ENCODE results near the gene SS18L1.

SS18L1 gene

GRCh38 chr20:62212299-62212698 is 68.7 kb downstream of the SS18L1 start:
- DNase-seq (ENCODE audit: low read depth in 3 of 3): no peak

GRCh38 chr20:62214067-62214466 is 70.5 kb downstream of the SS18L1 start:
- no peak for DNase-seq (ENCODE audit: low read depth in 3 of 3)

- DNase-seq (ENCODE audit: low read depth in 3 of 3): no peak
These were observed 71.7 kb downstream of the SS18L1 start for GRCh38 chr20:62215020-62215990.

GRCh38 chr20:62215991-62216635 is 72.5 kb downstream of the SS18L1 start:
- DNase-seq (ENCODE audit: low read depth in 3 of 3): no peak

- no peak for DNase-seq (ENCODE audit: low read depth in 3 of 3)
These were observed 73.3 kb downstream of the SS18L1 start for GRCh38 chr20:62216636-62217566.

GRCh38 chr20:62217913-62218773 is 74.6 kb downstream of the SS18L1 start:
- no peak for DNase-seq (ENCODE audit: low read depth in 3 of 3)

- no peak for DNase-seq (ENCODE audit: low read depth in 3 of 3)
These were observed 75.8 kb downstream of the SS18L1 start for GRCh38 chr20:62219101-62219991.

- no peak for DNase-seq (ENCODE audit: low read depth in 3 of 3)
These were observed 76.6 kb downstream of the SS18L1 start, which contains the start of gene HRH3 for GRCh38 chr20:62219992-62220665. Gene HRH3 (minus strand): TSS chr20:62220278. CDS start chr20:62219970, 308 bp downstream.

GRCh38 chr20:62220666-62221568 is 77.3 kb downstream of the SS18L1 start:
- no peak for DNase-seq (ENCODE audit: low read depth in 3 of 3)

- DNase-seq (ENCODE audit: low read depth in 3 of 3): no peak
These were observed 78.8 kb downstream of the SS18L1 start for GRCh38 chr20:62222266-62222850.

- no peak for DNase-seq (ENCODE audit: low read depth in 3 of 3)
These were observed 79.4 kb downstream of the SS18L1 start for GRCh38 chr20:62222972-62223371.

GRCh38 chr20:62223571-62223970 is 80.0 kb downstream of the SS18L1 start:
- DNase-seq (ENCODE audit: low read depth in 3 of 3): no peak

GRCh38 chr20:62224113-62224855 is 80.7 kb downstream of the SS18L1 start:
- DNase-seq (ENCODE audit: low read depth in 3 of 3): no peak

- DNase-seq (ENCODE audit: low read depth in 3 of 3): no peak
These were observed 81.5 kb downstream of the SS18L1 start for GRCh38 chr20:62225026-62225425.

- DNase-seq (ENCODE audit: low read depth in 3 of 3): no peak
These were observed 82.5 kb downstream of the SS18L1 start for GRCh38 chr20:62225820-62226635.
